Neural progenitor cell (in vitro differentiated cells): ENCODE results near the gene DTNBP1. TPM values are rescaled to one million over a fixed set of nuclear protein-coding genes. Genes with fewer than 3 reads are reported as not detected.

Experiments
- DNase-seq: peaks from one replicate; pipeline ENCODE4 v3.0.0-alpha.2; 2016; ENCODE audit warnings: low spot score
- H2AFZ ChIP-seq: fragments of 200-600 bp; sonication (generic); replicated peaks from 2 replicates; pipeline ENCODE4 v1.6.1; 2016; ENCODE audit warnings: antibody characterized with exemption
- H3F3A ChIP-seq: fragments of 200-600 bp; sonication (generic); 2 replicates; pipeline ENCODE4 v1.6.1; 2016; ENCODE audit warnings: antibody characterized with exemption, low read depth
- H3K27ac ChIP-seq: fragments of 200-600 bp; sonication (generic); 2 replicates; pipeline ENCODE4 v1.5.1; 2016; ENCODE audit warnings: mild to moderate bottlenecking
- H3K27me3 ChIP-seq: fragments of 200-600 bp; sonication (generic); 2 replicates; pipeline ENCODE4 v1.6.1; 2016; ENCODE audit warnings: mild to moderate bottlenecking, moderate library complexity
- H3K36me3 ChIP-seq: fragments of 200-600 bp; sonication (generic); 2 replicates; pipeline ENCODE4 v1.5.1; 2016
- H3K4me1 ChIP-seq: fragments of 200-600 bp; sonication (generic); 2 replicates; pipeline ENCODE4 v1.6.1; 2016; ENCODE audit warnings: mixed run types
- H3K4me2 ChIP-seq: fragments of 200-600 bp; sonication (generic); 2 replicates; pipeline ENCODE4 v1.6.1; 2016
- H3K4me3 ChIP-seq: fragments of 200-600 bp; sonication (generic); 2 replicates; pipeline ENCODE4 v1.5.1; 2016
- H3K79me2 ChIP-seq: fragments of 200-600 bp; sonication (generic); 2 replicates; pipeline ENCODE4 v1.6.1; 2016; ENCODE audit warnings: low read depth
- H3K9ac ChIP-seq: fragments of 200-600 bp; sonication (generic); 2 replicates; pipeline ENCODE4 v1.6.1; 2016
- H3K9me3 ChIP-seq: fragments of 200-600 bp; sonication (generic); 2 replicates; pipeline ENCODE4 v1.5.1; 2016; ENCODE audit warnings: low read depth
- H4K20me1 ChIP-seq: fragments of 200-600 bp; sonication (generic); 2 replicates; pipeline ENCODE4 v1.6.1; 2016; ENCODE audit warnings: low read depth
- H3K27ac Mint-ChIP-seq: 3 replicates; pipeline ENCODE4 v1.8.0; 2021; ENCODE audit warnings: mixed read lengths
- H3K27me3 Mint-ChIP-seq: 2 replicates; pipeline ENCODE4 v1.8.0; 2022; ENCODE audit warnings: low read depth, mild to moderate bottlenecking, inconsistent platforms, moderate library complexity, mixed read lengths; ENCODE audit not compliant: insufficient read depth
- H3K36me3 Mint-ChIP-seq: 3 replicates; pipeline ENCODE4 v1.8.0; 2021; ENCODE audit warnings: mixed read lengths
- H3K4me1 Mint-ChIP-seq: 3 replicates; pipeline ENCODE4 v1.8.0; 2021; ENCODE audit warnings: mixed read lengths
- H3K4me3 Mint-ChIP-seq: 3 replicates; pipeline ENCODE4 v1.8.0; 2021; ENCODE audit warnings: mild to moderate bottlenecking, moderate library complexity, mixed read lengths
- H3K9me3 Mint-ChIP-seq: 3 replicates; pipeline ENCODE4 v1.8.0; 2020; ENCODE audit warnings: mixed read lengths
- CTCF ChIP-seq: fragments of 200-600 bp; sonication (generic); IDR thresholded peaks from 2 replicates; pipeline ENCODE4 v1.5.1; 2017; ENCODE audit warnings: antibody characterized with exemption, mild to moderate bottlenecking
- EZH2 ChIP-seq: fragments of 200-600 bp; sonication (generic); IDR thresholded peaks from 2 replicates; pipeline ENCODE4 v1.6.1; 2017; ENCODE audit warnings: antibody characterized with exemption, mild to moderate bottlenecking, moderate library complexity
- EZH2phosphoT487 ChIP-seq: fragments of 200-600 bp; sonication (generic); IDR thresholded peaks from 2 replicates; pipeline ENCODE4 v1.6.1; 2017; ENCODE audit warnings: antibody characterized with exemption
- total RNA-seq: library from RNA; depleted of rRNA; stranded (reverse); fragments of >200 nt; gene quantifications from 2 replicates; pipeline ENCODE4 v1.2.3, GENCODE V29; 2015; ENCODE audit warnings: low replicate concordance

Gene DTNBP1
- total RNA-seq, 1 donor from 2014 or later, result 4.5 TPM

- H3K4me1 ChIP-seq, result no peaks in the 10 kb centered on the region
- H3K9me3 Mint-ChIP-seq, result no peaks in the 10 kb centered on the region
- no peak for DNase-seq
- no peaks in the 10 kb centered on the region for H4K20me1 ChIP-seq
- no peaks in the 10 kb centered on the region for H3K9me3 ChIP-seq
- no peaks in the 10 kb centered on the region for H3K79me2 ChIP-seq
- H3K27me3 ChIP-seq, result no peaks in the 10 kb centered on the region
- H3K27ac Mint-ChIP-seq, result no peak overlapping the region
- H3K27ac ChIP-seq, result no peak overlapping the region
- no peak overlapping the region for H3K4me3 Mint-ChIP-seq
- no peak overlapping the region for H3K4me2 ChIP-seq
- no peaks in the 10 kb centered on the region for H3K36me3 Mint-ChIP-seq
- H3K27me3 Mint-ChIP-seq, result no peaks in the 10 kb centered on the region
- no peak overlapping the region for H2AFZ ChIP-seq
- H3K4me3 ChIP-seq, result no peak overlapping the region
- TF ChIP-seq EZH2, result no peak
- no peak for TF ChIP-seq CTCF
- TF ChIP-seq EZH2phosphoT487, result no peak
- H3K9ac ChIP-seq, result no peak overlapping the region
- no peaks in the 10 kb centered on the region for H3K4me1 Mint-ChIP-seq
- no peaks in the 10 kb centered on the region for H3F3A ChIP-seq
- no peaks in the 10 kb centered on the region for H3K36me3 ChIP-seq
Observed at GRCh38 chr6:15592610-15593009, 70.2 kb downstream of the DTNBP1 start.

GRCh38 chr6:15588971-15589634 lies 73.7 kb downstream of the DTNBP1 start:
- Histone ChIP-seq H3K27ac (no peak overlapping the region), H3K9me3 (no peaks in the 10 kb centered on the region), H3K4me2 (no peak overlapping the region), H3K27me3 (no peaks in the 10 kb centered on the region), H3K4me3 (no peak overlapping the region), H3K9ac (no peak overlapping the region), H3K36me3 (no peaks in the 10 kb centered on the region), H3F3A (no peaks in the 10 kb centered on the region), H4K20me1 (no peaks in the 10 kb centered on the region), H3K4me1 (peaks cover 7% of the 10 kb centered on the region), H2AFZ (no peak overlapping the region), H3K79me2 (no peaks in the 10 kb centered on the region)
- Mint-ChIP-seq H3K9me3 (no peaks in the 10 kb centered on the region), H3K36me3 (no peaks in the 10 kb centered on the region), H3K4me1 (peaks cover 4% of the 10 kb centered on the region), H3K27ac (no peak overlapping the region), H3K27me3 (no peaks in the 10 kb centered on the region), H3K4me3 (no peak overlapping the region)
- TF ChIP-seq EZH2, result no peak
- no peak for TF ChIP-seq EZH2phosphoT487
- no peak for TF ChIP-seq CTCF
- no peak for DNase-seq

GRCh38 chr6:15586503-15586902 lies 76.3 kb downstream of the DTNBP1 start:
- H3K36me3 Mint-ChIP-seq, result no peaks in the 10 kb centered on the region
- TF ChIP-seq CTCF (no peak), EZH2 (no peak), EZH2phosphoT487 (no peak)
- no peak overlapping the region for H3K27ac Mint-ChIP-seq
- no peak overlapping the region for H3K4me3 ChIP-seq
- peaks cover 7% of the 10 kb centered on the region for H3K4me1 ChIP-seq
- H4K20me1 ChIP-seq, result no peaks in the 10 kb centered on the region
- no peak overlapping the region for H3K9ac ChIP-seq
- DNase-seq, result no peak
- H3K27me3 ChIP-seq, result no peaks in the 10 kb centered on the region
- no peak overlapping the region for H2AFZ ChIP-seq
- no peaks in the 10 kb centered on the region for H3K9me3 Mint-ChIP-seq
- no peaks in the 10 kb centered on the region for H3F3A ChIP-seq
- H3K79me2 ChIP-seq, result no peaks in the 10 kb centered on the region
- no peaks in the 10 kb centered on the region for H3K27me3 Mint-ChIP-seq
- H3K9me3 ChIP-seq, result no peaks in the 10 kb centered on the region
- H3K27ac ChIP-seq, result no peak overlapping the region
- H3K4me1 Mint-ChIP-seq, result peaks cover 7% of the 10 kb centered on the region
- H3K36me3 ChIP-seq, result no peaks in the 10 kb centered on the region
- H3K4me3 Mint-ChIP-seq, result no peak overlapping the region
- no peak overlapping the region for H3K4me2 ChIP-seq
